Activated CD4-positive, alpha-beta T cell treated with anti-CD3 and anti-CD28 coated beads for 48 hours (primary cell): ENCODE results near the gene RNF8.

Experiments
- DNase-seq: peaks from one replicate; pipeline ENCODE4 v3.0.0-alpha.2; 2020

RNF8 gene

GRCh38 chr6:37362101-37362828, 8.5 kb downstream of the RNF8 start:
- no peak for DNase-seq

DNA sequence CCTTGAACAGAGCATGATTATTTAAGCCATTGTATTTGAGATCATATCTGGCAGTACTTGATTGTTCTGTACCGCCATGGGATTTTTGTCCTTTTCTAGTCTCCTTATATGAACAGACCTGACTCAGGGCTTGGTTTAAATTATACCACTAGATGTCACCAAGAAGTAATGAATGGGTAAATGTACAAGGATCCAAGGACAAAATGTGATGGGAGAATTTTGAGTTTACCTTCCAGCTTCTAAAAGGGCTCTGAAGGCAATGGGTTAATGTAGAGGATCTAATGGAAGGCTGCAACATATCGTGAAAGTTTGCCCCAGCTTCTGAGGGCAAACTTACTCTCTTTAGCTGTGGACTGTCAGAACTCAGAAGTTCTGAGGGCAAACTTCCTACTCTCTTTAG, 12.0 kb downstream of the RNF8 start:
- DNase-seq, result no peak

DNA sequence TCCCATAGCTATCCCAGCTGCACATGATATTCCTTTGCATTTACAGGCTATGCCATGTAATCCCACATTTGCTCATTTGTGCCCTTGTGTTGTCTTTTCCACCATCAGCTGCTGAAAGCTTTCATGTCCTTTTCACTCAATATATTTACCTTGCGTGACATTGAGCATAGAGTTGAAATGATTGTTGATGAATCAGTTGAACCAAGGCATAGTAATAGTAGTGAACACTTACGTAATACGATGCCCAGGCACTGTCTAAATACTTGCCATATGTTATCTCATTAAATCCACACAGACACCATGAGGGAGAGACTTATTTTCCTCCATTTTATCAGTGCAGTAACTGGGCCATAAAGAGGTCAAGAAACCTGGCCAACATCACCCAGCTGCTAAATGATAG, 13.1 kb downstream of the RNF8 start:
- DNase-seq, result no peak

DNA sequence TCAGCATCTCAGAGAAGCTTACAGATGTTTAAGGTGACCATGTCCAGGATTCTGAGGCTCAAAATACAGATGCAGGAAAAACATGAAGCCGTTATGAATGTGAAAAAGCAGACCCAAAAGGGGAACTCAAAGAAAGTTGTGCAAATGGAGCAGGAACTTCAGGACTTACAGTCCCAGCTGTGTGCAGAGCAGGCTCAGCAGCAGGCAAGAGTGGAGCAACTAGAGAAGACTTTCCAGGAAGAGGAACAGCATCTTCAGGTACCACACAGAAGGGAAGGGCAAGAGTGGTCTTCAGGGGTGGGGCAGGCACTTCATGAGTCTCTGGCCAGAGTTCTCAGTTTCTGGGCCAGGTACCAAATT, 15.2 kb downstream of the RNF8 start:
- no peak for DNase-seq

GRCh38 chr6:37369321-37370201, 15.8 kb downstream of the RNF8 start:
- no peak for DNase-seq

DNA sequence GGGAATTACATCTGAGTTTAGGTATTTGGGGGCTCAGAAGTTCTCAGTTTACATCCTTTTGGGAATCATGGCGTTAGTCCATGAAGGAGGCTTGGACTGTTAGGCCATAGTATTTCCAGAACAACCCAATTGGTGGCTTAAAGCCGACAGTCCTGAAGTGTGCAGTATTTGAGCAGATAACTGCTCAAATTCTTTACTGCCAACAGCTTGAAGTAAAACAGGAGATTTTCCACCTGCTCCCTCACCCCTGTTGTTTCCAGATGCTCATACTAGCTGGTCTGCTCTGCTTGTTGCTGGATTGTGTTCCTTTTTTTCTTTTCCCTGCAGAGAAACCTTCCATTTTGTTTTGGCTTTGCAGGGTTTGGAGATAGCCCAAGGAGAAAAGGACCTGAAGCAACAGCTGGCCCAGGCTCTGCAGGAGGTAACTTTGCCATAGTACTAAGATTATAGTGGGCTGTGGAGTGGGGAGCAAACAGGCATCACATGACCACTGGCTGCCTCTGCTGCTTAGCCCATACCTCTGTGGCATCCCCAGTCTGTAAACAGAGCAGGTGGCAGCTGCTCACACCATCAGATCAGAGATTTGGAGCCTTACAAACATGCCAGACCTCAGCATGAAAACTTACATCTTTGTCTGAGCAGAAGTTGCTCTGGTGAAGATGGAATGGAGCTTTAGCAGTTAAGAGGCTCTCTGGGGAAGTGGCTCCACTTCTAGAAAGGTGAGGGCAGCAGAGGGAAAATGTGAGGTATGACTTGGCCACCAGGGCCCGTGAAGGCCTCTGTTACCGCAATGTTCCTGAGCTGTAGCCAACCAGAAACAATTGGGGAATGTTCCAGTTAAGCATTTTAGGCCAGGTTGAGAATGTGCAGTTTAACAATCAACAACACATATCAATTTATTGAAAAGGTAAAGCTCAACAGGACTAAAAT, 17.6 kb downstream of the RNF8 start:
- no peak for DNase-seq

GRCh38 chr6:37372116-37372515, 18.3 kb downstream of the RNF8 start:
- no peak for DNase-seq

DNA sequence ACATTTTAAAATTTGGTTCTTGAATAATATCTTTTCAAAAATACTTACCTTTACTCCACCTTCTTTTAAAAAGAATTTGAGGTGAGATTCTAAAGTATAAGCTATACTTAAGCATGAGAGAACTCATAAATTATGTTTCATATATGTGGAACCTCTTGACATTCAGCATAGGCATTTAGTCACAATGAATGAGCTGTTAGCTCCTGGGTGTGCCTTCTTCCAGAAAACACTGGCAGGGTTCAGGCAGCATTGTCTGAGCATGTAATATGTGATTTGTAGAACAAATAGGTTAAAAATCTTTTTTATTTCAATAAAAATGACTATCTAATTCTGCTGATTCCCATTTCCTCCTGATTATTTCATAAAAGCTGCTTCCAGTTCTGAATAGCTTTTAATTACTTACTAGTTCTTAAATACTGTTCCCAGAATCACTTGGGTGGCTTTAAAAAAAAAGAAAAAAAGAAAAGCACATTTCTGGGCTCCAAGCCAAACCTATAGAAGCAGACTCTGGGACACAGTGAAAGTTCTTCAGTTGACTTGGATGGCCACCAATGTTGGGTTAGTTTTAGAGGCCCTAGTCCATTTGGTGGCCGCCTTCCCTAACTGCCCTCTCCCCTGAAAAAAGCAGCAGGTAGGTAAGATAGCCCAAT, 20.2 kb downstream of the RNF8 start:
- DNase-seq, result no peak

GRCh38 chr6:37375376-37375775, 21.6 kb downstream of the RNF8 start:
- DNase-seq, result no peak

GRCh38 chr6:37376078-37376743, 22.4 kb downstream of the RNF8 start:
- no peak for DNase-seq

DNA sequence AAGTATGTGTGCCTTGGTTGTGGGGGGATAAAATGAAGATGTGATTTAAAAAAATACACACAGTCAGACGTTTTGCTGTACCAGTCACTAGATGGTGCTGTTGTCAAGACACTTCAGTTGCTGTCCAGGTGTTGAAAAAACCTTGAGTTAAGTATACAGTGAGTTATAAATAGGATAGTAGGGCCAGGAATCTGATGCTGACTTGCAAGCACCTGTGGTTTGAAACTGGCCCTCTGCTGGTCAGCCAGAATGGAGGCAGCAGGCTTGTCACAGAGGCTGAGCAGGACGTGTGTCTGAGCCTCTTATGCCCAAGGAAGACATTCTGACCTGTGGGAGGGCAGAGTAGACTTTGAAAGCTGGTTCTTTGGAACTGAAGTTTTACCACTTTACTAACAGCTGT, 27.8 kb downstream of the RNF8 start:
- peak; percentile 21 for DNase-seq

- no peak for DNase-seq
Measured at GRCh38 chr6:37382994-37383765, 29.4 kb downstream of the RNF8 start.

DNA sequence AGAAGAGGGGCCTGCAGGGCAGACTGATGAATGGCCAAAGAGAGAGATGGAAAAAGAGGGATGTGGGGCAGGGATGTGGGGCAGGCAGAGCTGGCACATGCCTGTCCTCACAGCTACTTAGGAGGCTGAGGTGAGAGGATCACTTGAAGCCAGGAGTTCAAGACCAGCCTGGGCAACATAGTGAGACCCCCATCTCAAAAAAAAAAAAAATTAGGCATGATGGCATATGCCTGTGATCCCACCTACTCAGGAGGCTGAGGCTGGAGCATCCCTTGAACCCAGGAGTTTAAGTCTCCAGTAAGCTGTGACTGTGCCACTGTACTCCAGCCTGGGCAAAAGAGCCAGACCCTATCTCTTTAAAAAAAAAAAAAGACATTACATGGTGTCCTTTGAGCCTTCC, 34.8 kb downstream of the RNF8 start:
- DNase-seq, result no peak

DNA sequence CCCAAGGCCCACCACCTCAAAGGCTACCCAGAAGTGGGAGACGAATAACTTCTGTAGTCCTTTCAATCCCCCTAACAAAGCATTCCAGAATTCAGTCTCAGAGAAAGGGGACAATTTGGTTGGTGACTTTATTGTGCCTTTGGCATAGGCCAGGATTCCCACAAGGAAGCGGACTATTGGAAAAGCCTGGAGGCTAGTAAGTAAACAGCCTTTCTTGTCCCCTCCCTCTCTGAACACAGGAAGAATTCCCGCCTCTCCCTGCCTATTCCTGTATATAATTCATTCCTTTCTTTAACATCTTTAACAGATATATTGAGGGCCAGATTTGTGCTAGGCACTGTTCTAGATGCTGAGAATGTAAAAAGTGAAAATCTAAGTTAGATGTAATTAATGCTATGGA, 36.1 kb downstream of the RNF8 start:
- DNase-seq, result no peak

GRCh38 chr6:37391120-37391519, 37.3 kb downstream of the RNF8 start:
- no peak for DNase-seq

DNA sequence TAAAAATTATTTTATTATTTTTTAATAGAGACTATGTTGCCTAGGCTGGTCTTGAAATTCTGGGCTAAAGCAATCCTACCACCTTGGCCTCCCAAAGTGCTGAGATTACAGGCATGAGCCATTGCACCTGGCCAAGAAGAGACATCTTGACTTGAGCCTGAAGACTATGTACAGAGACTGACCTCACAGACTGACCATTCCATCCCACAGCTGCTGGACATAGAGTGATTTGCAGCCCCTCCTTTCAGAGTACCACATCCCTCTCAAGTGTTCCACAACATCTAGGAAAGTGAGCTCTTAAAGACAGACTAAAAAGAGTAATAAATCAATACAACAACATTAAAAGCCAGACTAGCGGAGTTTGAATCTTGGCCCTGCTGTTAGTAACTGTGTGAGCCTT, 39.0 kb downstream of the RNF8 start:
- DNase-seq, result no peak

- no peak for DNase-seq
Measured at GRCh38 chr6:37393381-37393929, 39.7 kb downstream of the RNF8 start.

DNA sequence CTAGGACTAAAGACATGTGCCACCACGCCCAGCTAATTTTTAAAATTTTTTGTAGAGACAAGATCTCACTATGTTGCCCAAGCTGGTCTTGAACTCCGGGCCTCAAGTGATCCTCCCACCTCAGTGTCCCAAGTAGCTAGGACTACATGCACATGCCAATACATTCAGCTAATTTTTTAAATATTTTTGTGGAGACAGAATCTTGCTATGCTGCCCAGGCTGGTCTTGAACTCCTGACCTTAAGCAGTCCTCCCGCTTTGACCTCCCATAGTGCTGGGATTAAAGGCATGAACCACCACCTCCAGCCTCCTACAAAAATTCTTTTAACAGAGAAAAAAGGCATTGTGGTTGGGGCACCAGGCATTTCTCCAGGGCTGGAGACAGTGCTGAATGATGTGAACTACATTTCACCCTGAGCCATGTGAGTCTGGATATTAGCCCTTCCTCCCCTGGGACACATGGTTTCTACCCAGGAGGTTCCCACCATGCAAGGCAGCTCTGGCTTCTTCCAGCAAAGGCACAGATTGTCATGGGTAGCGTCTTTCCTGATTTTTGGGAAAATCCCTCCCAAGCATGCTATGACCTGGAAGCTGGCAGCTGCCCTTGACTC, 42.9 kb downstream of the RNF8 start:
- no peak for DNase-seq

GRCh38 chr6:37399131-37399530, 45.3 kb downstream of the RNF8 start:
- no peak for DNase-seq

- DNase-seq, result no peak
Measured at GRCh38 chr6:37399795-37400490, 46.2 kb downstream of the RNF8 start.
